Trophoblast cell (in vitro differentiated cells and primary cell): ENCODE data around the gene LRP3.

Experiments used
- DNase-seq, 2 donors: peaks; one replicate each; pipeline ENCODE4 v3.0.0-alpha.2; 2016
- H2AFZ ChIP-seq: 2 replicates; pipeline ENCODE4 v1.6.1; 2013; ENCODE audit warnings: low read length, moderate library complexity, mild to moderate bottlenecking; ENCODE audit not compliant: insufficient read depth, poor library complexity
- H2AK5ac ChIP-seq: 2 replicates; pipeline ENCODE4 v1.6.1; 2013; ENCODE audit warnings: mild to moderate bottlenecking, low read length
- H2BK120ac ChIP-seq: 2 replicates; pipeline ENCODE4 v1.6.1; 2013; ENCODE audit warnings: low read length, mild to moderate bottlenecking, moderate library complexity; ENCODE audit not compliant: insufficient read depth, poor library complexity
- H2BK12ac ChIP-seq: 2 replicates; pipeline ENCODE4 v1.6.1; 2013; ENCODE audit warnings: mild to moderate bottlenecking, low read length, moderate library complexity
- H2BK5ac ChIP-seq: 2 replicates; pipeline ENCODE4 v1.6.1; 2013; ENCODE audit warnings: low read length, low read depth, moderate library complexity, mild to moderate bottlenecking; ENCODE audit not compliant: poor library complexity
- H3K14ac ChIP-seq: 2 replicates; pipeline ENCODE4 v1.6.1; 2013; ENCODE audit warnings: mild to moderate bottlenecking, low read length
- H3K18ac ChIP-seq: 2 replicates; pipeline ENCODE4 v1.6.1; 2013; ENCODE audit warnings: mild to moderate bottlenecking, low read length
- H3K23ac ChIP-seq: 2 replicates; pipeline ENCODE4 v1.6.1; 2013; ENCODE audit warnings: low read length
- H3K27ac ChIP-seq: 2 replicates; pipeline ENCODE4 v1.5.1; 2013; ENCODE audit warnings: low read depth, mild to moderate bottlenecking, inconsistent platforms, low read length, moderate library complexity
- H3K27me3 ChIP-seq: 2 replicates; pipeline ENCODE4 v1.6.1; 2013; ENCODE audit warnings: inconsistent platforms, mild to moderate bottlenecking, low read length, moderate library complexity; ENCODE audit not compliant: insufficient read depth
- H3K36me3 ChIP-seq, 2 experiments: 1 replicate in 1 of 2; 2 replicates in 1 of 2; pipeline ENCODE4 v1.6.1; 2013; ENCODE audit warnings: low read length in 2 of 2, mild to moderate bottlenecking in 2 of 2, moderate library complexity in 1 of 2; ENCODE audit not compliant: insufficient read depth in 2 of 2, control insufficient read depth in 1 of 2
- H3K4ac ChIP-seq: 2 replicates; pipeline ENCODE4 v1.6.1; 2013; ENCODE audit warnings: low read depth, mild to moderate bottlenecking, low read length, moderate library complexity
- H3K4me1 ChIP-seq, 2 experiments: 1 replicate in 1 of 2; 2 replicates in 1 of 2; pipeline ENCODE4 v1.6.1; 2013; ENCODE audit warnings: low read length in 2 of 2, mild to moderate bottlenecking in 2 of 2, moderate library complexity in 1 of 2; ENCODE audit not compliant: insufficient read depth in 2 of 2, control insufficient read depth in 1 of 2
- H3K4me2 ChIP-seq: 2 replicates; pipeline ENCODE4 v1.6.1; 2013; ENCODE audit warnings: inconsistent platforms, mild to moderate bottlenecking, low read length, moderate library complexity
- H3K4me3 ChIP-seq: 2 replicates; pipeline ENCODE4 v1.5.1; 2013; ENCODE audit warnings: mild to moderate bottlenecking, low read depth, low read length, inconsistent platforms
- H3K79me1 ChIP-seq: one replicate; pipeline ENCODE4 v1.6.1; 2013; ENCODE audit warnings: low read length
- H3K79me2 ChIP-seq: 2 replicates; pipeline ENCODE4 v1.6.1; 2013; ENCODE audit warnings: low read length, mild to moderate bottlenecking; ENCODE audit not compliant: control insufficient read depth, insufficient read depth, poor library complexity
- H3K9ac ChIP-seq: 2 replicates; pipeline ENCODE4 v1.6.1; 2013; ENCODE audit warnings: mild to moderate bottlenecking, low read length
- H3K9me3 ChIP-seq: 2 replicates; pipeline ENCODE4 v1.6.1; 2013; ENCODE audit warnings: low read depth, mild to moderate bottlenecking, control low read depth, inconsistent platforms, low read length; ENCODE audit not compliant: insufficient read depth
- H4K12ac ChIP-seq: 2 replicates; pipeline ENCODE4 v1.6.1; 2013; ENCODE audit warnings: low read depth, mild to moderate bottlenecking, low read length, moderate library complexity
- H4K8ac ChIP-seq: 2 replicates; pipeline ENCODE4 v1.6.1; 2013; ENCODE audit warnings: low read depth, mild to moderate bottlenecking, low read length, moderate library complexity
- H4K91ac ChIP-seq: one replicate; pipeline ENCODE4 v1.6.1; 2013; ENCODE audit warnings: low read depth, mild to moderate bottlenecking, low read length, moderate library complexity
- WGBS: extraction: QIAGEN DNeasy Blood & Tissue Kit; methylation state at CpG from one replicate; pipeline ENCODE4 v1.1.7; 2013; ENCODE audit warnings: missing lambda C conversion rate; ENCODE audit not compliant: insufficient read length, insufficient coverage; ENCODE audit errors: extremely low coverage; 5-methylcytosine and 5-hydroxymethylcytosine counted together

Gene LRP3

DNA sequence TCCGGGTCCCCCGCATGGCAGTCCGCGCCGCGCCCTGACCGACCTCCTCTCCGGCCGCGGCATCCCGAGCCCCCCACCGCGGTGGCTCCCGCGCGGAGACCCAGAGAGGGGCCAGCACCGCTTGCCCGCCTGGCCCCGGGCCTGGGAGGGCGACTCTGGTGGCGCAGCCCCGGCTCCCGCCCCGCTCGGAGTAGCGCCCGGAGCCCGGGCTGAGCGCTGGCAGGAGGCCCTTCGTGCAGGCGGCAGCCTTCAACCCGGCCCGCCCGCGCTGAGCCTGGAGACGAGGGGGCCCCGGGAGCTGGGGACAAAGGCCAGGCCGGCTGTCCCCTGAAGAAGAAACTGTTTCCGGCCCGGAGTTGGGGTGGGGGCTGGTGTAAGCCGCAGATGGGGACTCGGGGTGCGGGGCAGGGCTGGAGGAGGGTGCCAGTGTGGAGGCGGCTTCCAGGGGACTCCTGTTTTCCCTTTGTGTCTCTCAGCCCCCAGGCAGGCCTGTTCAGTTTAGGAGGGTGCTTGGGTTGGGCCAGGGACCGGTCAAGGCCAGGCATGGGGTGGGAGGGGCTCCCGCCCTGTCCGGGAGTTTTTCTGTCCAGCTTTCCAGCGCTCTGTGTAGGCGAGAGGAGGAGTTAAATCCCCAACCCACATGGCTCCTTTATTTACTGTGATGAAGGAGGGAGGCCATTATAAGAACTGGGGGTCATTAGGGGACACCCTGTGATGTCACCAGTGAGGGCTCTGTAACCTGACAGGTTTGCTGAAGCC lies 935 bp downstream of the LRP3 start:
- no peaks in the 10 kb centered on the region for H3K9me3 ChIP-seq
- H2AFZ ChIP-seq = peak overlapping the region; percentile 18
- H3K18ac ChIP-seq = peak overlapping the region; percentile 68
- peak overlapping the region; percentile 59 for H3K9ac ChIP-seq
- WGBS = no CpG with 5 or more reads among the region's 49 CpGs
- peaks cover 20% of the 10 kb centered on the region for H3K27me3 ChIP-seq
- no peaks in the 10 kb centered on the region for H3K79me1 ChIP-seq
- H3K4me3 ChIP-seq = peak overlapping the region; percentile 71
- H3K4me1 ChIP-seq = peaks cover 0 to 5% of the 10 kb centered on the region in 2 experiments
- H3K4me2 ChIP-seq = peak overlapping the region; percentile 89
- no peak overlapping the region for H4K8ac ChIP-seq
- no peak overlapping the region for H2BK12ac ChIP-seq
- H3K14ac ChIP-seq = peak overlapping the region; percentile 32
- H3K79me2 ChIP-seq = no peaks in the 10 kb centered on the region
- DNase-seq = peak in 1 of 2 donors; percentile 18
- no peak overlapping the region for H3K27ac ChIP-seq
- peak overlapping the region; percentile 38 for H4K12ac ChIP-seq
- no peak overlapping the region for H2BK5ac ChIP-seq
- no peak overlapping the region for H2AK5ac ChIP-seq
- H3K4ac ChIP-seq = no peak overlapping the region
- no peak overlapping the region for H3K23ac ChIP-seq
- H4K91ac ChIP-seq = no peak overlapping the region
- no peak overlapping the region for H2BK120ac ChIP-seq
- H3K36me3 ChIP-seq = no peaks in the 10 kb centered on the region

DNA sequence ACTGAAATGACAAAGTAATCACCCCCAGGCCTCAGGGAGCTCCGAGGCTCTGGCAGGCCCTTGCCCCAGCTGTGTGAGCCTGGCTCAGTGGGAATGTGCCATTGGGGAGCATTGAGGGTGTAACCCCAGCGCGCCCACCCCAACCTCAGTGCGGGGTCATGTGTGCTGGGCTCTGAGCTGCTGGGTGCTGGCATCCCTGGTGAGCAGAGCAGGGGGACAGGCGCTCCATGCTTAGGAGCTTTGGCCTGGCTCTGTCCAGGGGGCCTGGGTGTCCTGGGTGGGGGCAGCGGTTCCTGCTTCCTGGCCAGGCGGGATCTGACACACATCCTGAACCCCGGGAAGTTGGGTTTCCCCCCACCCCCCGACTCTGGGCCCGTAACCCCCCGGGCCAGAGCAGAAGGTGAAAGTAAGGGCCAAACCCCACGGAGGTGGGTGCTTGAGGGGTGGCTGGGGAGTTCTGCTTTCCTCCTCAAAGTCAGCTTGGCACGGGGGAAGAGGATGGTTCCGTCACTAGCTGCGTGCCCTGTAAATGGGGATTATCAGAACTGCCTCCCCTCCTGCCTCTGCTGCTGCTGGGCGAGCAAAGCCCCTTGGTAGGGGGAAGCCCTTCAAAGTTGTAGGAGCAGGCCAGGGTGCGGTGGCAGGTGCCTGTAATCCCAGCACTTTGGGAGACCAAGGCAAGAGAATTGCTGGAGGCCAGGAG lies 1.7 kb downstream of the LRP3 start:
- no peak overlapping the region for H3K27ac ChIP-seq
- no peak overlapping the region for H4K12ac ChIP-seq
- H3K79me1 ChIP-seq = no peaks in the 10 kb centered on the region
- H3K14ac ChIP-seq = no peak overlapping the region
- H3K79me2 ChIP-seq = no peaks in the 10 kb centered on the region
- H2BK5ac ChIP-seq = no peak overlapping the region
- no peak overlapping the region for H2BK12ac ChIP-seq
- H3K9me3 ChIP-seq = no peaks in the 10 kb centered on the region
- H3K23ac ChIP-seq = no peak overlapping the region
- no peak overlapping the region for H2BK120ac ChIP-seq
- H4K8ac ChIP-seq = no peak overlapping the region
- H3K4me1 ChIP-seq = peaks cover 0 to 5% of the 10 kb centered on the region in 2 experiments
- no peak for DNase-seq
- H3K4me2 ChIP-seq = peak overlapping the region; percentile 89
- no peak overlapping the region for H4K91ac ChIP-seq
- no peak overlapping the region for H3K4ac ChIP-seq
- peaks cover 20% of the 10 kb centered on the region for H3K27me3 ChIP-seq
- no peak overlapping the region for H2AK5ac ChIP-seq
- H3K36me3 ChIP-seq = no peaks in the 10 kb centered on the region
- no CpG with 5 or more reads among the region's 17 CpGs for WGBS
- H3K9ac ChIP-seq = no peak overlapping the region
- no peak overlapping the region for H3K4me3 ChIP-seq
- no peak overlapping the region for H2AFZ ChIP-seq
- H3K18ac ChIP-seq = no peak overlapping the region

- no peak overlapping the region for H2BK12ac ChIP-seq
- H3K79me1 ChIP-seq = no peaks in the 10 kb centered on the region
- no peak overlapping the region for H2AK5ac ChIP-seq
- WGBS = no CpG with 5 or more reads among the region's 10 CpGs
- no peak for DNase-seq
- H3K23ac ChIP-seq = no peak overlapping the region
- no peak overlapping the region for H2BK5ac ChIP-seq
- H3K9ac ChIP-seq = no peak overlapping the region
- H3K9me3 ChIP-seq = no peaks in the 10 kb centered on the region
- no peak overlapping the region for H4K12ac ChIP-seq
- no peak overlapping the region for H3K4me3 ChIP-seq
- H3K36me3 ChIP-seq = no peaks in the 10 kb centered on the region
- H3K27me3 ChIP-seq = peaks cover 17% of the 10 kb centered on the region
- H4K91ac ChIP-seq = no peak overlapping the region
- H4K8ac ChIP-seq = no peak overlapping the region
- H3K4ac ChIP-seq = no peak overlapping the region
- H3K14ac ChIP-seq = no peak overlapping the region
- no peak overlapping the region for H3K4me2 ChIP-seq
- no peak overlapping the region for H2BK120ac ChIP-seq
- no peak overlapping the region for H3K27ac ChIP-seq
- no peak overlapping the region for H3K18ac ChIP-seq
- no peaks in the 10 kb centered on the region for H3K79me2 ChIP-seq
- no peak overlapping the region for H2AFZ ChIP-seq
- peaks cover 0 to 5% of the 10 kb centered on the region in 2 experiments for H3K4me1 ChIP-seq
Observed at GRCh38 chr19:33196446-33197193, 2.5 kb downstream of the LRP3 start.

DNA sequence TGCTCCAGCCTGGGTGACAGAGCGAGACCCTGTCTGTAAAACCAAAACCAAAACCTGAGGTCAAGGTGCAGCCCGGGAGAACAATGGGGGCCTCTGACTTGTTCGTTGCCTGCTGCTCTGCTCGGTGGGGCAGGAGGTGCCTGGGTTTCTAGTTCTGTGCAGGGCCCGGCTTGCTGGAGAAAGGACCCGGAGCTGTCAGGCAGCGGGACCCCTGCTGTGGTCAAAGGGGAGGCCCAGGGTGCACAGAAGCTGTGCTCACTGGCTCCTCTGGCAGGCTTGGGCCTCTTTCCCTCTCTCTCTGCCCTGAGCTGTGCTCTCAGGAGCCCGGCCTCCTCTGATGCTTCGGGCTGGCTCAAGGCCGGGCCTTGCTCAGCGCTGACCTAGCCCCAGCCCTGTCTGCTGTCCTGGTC lies 3.5 kb downstream of the LRP3 start:
- WGBS = no CpG with 5 or more reads among the region's 11 CpGs
- DNase-seq = no peak

More for the DNA sequence above, 3.5 kb downstream of the LRP3 start:
- H3K4me2 ChIP-seq = no peak overlapping the region
- H3K14ac ChIP-seq = no peak overlapping the region
- H3K79me1 ChIP-seq = no peaks in the 10 kb centered on the region
- no peak overlapping the region for H3K9ac ChIP-seq
- H4K12ac ChIP-seq = no peak overlapping the region
- H3K9me3 ChIP-seq = no peaks in the 10 kb centered on the region
- peaks cover 15% of the 10 kb centered on the region for H3K27me3 ChIP-seq
- no peak overlapping the region for H2AFZ ChIP-seq
- no peak overlapping the region for H3K4ac ChIP-seq
- peaks cover 0 to 5% of the 10 kb centered on the region in 2 experiments for H3K4me1 ChIP-seq
- H3K18ac ChIP-seq = no peak overlapping the region
- no peak overlapping the region for H2BK120ac ChIP-seq
- H3K79me2 ChIP-seq = no peaks in the 10 kb centered on the region
- no peak overlapping the region for H4K91ac ChIP-seq
- no peak overlapping the region for H3K23ac ChIP-seq
- H3K4me3 ChIP-seq = no peak overlapping the region
- no peak overlapping the region for H2BK5ac ChIP-seq
- H2BK12ac ChIP-seq = no peak overlapping the region
- no peak overlapping the region for H3K27ac ChIP-seq
- no peak overlapping the region for H4K8ac ChIP-seq
- H3K36me3 ChIP-seq = no peaks in the 10 kb centered on the region
- H2AK5ac ChIP-seq = no peak overlapping the region
